OCI-LY7 (cell line): ENCODE data around the gene EP400. TPM values are rescaled to one million over a fixed set of nuclear protein-coding genes. Genes with fewer than 3 reads are reported as not detected.

Experiments used
- BruUV-seq: library from RNA; stranded (reverse); fragments of 400-500 nt; replicated peaks from 2 replicates; lab custom pipeline; 2021; lab: Mats Ljungman, UMichigan
- CTCF ChIA-PET: fragments of 300-600 bp; sonication (Branson Sonifier 250); formaldehyde crosslinking; loops from one replicate; lab custom pipeline; 2022; ENCODE audit warnings: antibody characterized with exemption; ENCODE audit not compliant: unreplicated experiment; lab: Charles Lee
- POLR2A ChIA-PET: fragments of 300-600 bp; sonication (Branson Sonifier 250); formaldehyde crosslinking; loops from one replicate; lab custom pipeline; 2022; ENCODE audit warnings: antibody characterized with exemption; lab: Charles Lee
- DNase-seq: peaks from one replicate; pipeline ENCODE4 v3.0.0-alpha.2; 2015; ENCODE audit warnings: low spot score
- H2AFZ ChIP-seq: fragments of 200-600 bp; sonication (generic), shearing (Covaris generic); 2 replicates; pipeline ENCODE4 v1.6.1; 2014; ENCODE audit warnings: mild to moderate bottlenecking, antibody characterized with exemption, low read length, moderate library complexity
- H3K27ac ChIP-seq: fragments of 200-600 bp; sonication (generic); 2 replicates; pipeline ENCODE4 v1.5.1; 2014; ENCODE audit warnings: mixed run types, low read depth, mild to moderate bottlenecking, moderate library complexity, low read length, inconsistent platforms; ENCODE audit not compliant: poor library complexity, severe bottlenecking
- H3K36me3 ChIP-seq: fragments of 200-600 bp; sonication (generic); 2 replicates; pipeline ENCODE4 v1.6.1; 2014; ENCODE audit warnings: mild to moderate bottlenecking, antibody characterized with exemption, low read length, moderate library complexity, mixed read lengths; ENCODE audit not compliant: insufficient read depth
- H3K4me1 ChIP-seq: fragments of 200-600 bp; sonication (generic); 2 replicates; pipeline ENCODE4 v1.5.1; 2014; ENCODE audit warnings: mild to moderate bottlenecking, low read length; ENCODE audit not compliant: insufficient read depth, poor library complexity, severe bottlenecking
- H3K4me2 ChIP-seq: fragments of 200-600 bp; sonication (generic); 2 replicates; pipeline ENCODE4 v1.6.1; 2014; ENCODE audit warnings: mild to moderate bottlenecking, low read length
- H3K4me3 ChIP-seq: fragments of 200-600 bp; sonication (generic); 2 replicates; pipeline ENCODE4 v1.5.1; 2014; ENCODE audit warnings: mild to moderate bottlenecking, low read depth, low read length; ENCODE audit not compliant: poor library complexity, severe bottlenecking
- H3K79me2 ChIP-seq: fragments of 200-600 bp; sonication (generic); 2 replicates; pipeline ENCODE4 v1.6.1; 2016; ENCODE audit warnings: low read depth, mild to moderate bottlenecking, low read length, moderate library complexity, mixed read lengths; ENCODE audit not compliant: insufficient read depth
- H3K9me2 ChIP-seq: fragments of 200-600 bp; sonication (generic); 2 replicates; pipeline ENCODE4 v1.6.1; 2016; ENCODE audit warnings: mild to moderate bottlenecking, low read length, mixed read lengths; ENCODE audit not compliant: insufficient read depth
- H3K9me3 ChIP-seq: fragments of 200-600 bp; sonication (generic); 2 replicates; pipeline ENCODE4 v1.6.1; 2014; ENCODE audit warnings: mild to moderate bottlenecking, mixed run types, low read length, mixed read lengths
- H4K20me1 ChIP-seq: fragments of 200-600 bp; sonication (generic); 2 replicates; pipeline ENCODE4 v1.6.1; 2014; ENCODE audit warnings: mild to moderate bottlenecking, antibody characterized with exemption, low read length, moderate library complexity, mixed read lengths; ENCODE audit not compliant: insufficient read depth
- EZH2phosphoT487 ChIP-seq: fragments of 200-600 bp; sonication (generic); IDR thresholded peaks from 2 replicates; pipeline ENCODE4 v1.6.1; 2018; ENCODE audit warnings: low read depth, borderline replicate concordance, mild to moderate bottlenecking, mixed run types, antibody characterized with exemption, low read length, moderate library complexity, mixed read lengths
- intact Hi-C: fragments of 100-400 bp; cut with micrococcal nuclease; formaldehyde crosslinking; loops from one replicate; pipeline ENCODE4 v1.10.0; 2022; ENCODE audit not compliant: unreplicated experiment
- total RNA-seq, 2 experiments: library from RNA; depleted of rRNA in 1 of 2; stranded (reverse); fragments of >200 nt in 1 of 2; shearing (Covaris generic) in 1 of 2; gene quantifications; 2 replicates each; pipeline ENCODE4 v1.2.3, GENCODE V29; 2014 to 2022
- TF ChIP-seq, protein P1 (sequence below): fragments of 200-600 bp; sonication (generic); conservative IDR thresholded peaks from 2 replicates; pipeline ENCODE4 v1.5.1; 2014; ENCODE audit warnings: mild to moderate bottlenecking, antibody characterized with exemption, low read length, moderate library complexity, mixed read lengths

The EP400 gene
- total RNA-seq, 2 experiments from 2014 or later: 20.7 to 56.2 TPM

DNA sequence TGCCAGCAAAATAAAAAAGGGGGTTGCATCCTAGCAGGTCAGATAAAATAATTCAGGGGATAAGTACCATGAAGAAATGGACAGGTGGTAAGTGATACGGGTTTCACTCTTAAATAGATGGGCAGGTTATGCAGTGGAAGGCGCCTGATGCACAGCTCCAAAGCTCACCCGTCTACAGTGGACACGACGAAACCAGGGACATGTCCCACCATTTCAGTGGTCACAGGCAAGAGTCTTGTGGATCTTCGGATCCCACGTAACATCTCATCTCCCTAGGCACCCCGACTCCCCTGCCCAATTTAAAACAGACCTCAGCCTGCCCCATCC is 133.8 kb downstream of the EP400 start:
- Histone ChIP-seq H3K4me3 (peak overlapping the region; percentile 91), H3K27ac (peak overlapping the region; percentile 30), H3K4me2 (peak overlapping the region; percentile 99), H3K9me2 (no peaks in the 10 kb centered on the region), H3K9me3 (no peaks in the 10 kb centered on the region), H2AFZ (peak overlapping the region; percentile 90), H4K20me1 (no peaks in the 10 kb centered on the region; the same call in 1 of the 2 replicates), H3K4me1 (peaks cover 29% of the 10 kb centered on the region), H3K79me2 (peaks cover 24% of the 10 kb centered on the region), H3K36me3 (peaks cover 29% of the 10 kb centered on the region)
- POLR2A ChIA-PET: interaction anchor here (1.1 kb wide), 1 partner anchor 13 kb away, joined by 4 read pairs; no protein-coding TSS in a partner anchor
- intact Hi-C loops: no loop called here
- CTCF ChIA-PET: no interaction called here
- TSS peak; percentile 95 for BruUV-seq
- no peak for DNase-seq
- TF ChIP-seq, protein P1, sequence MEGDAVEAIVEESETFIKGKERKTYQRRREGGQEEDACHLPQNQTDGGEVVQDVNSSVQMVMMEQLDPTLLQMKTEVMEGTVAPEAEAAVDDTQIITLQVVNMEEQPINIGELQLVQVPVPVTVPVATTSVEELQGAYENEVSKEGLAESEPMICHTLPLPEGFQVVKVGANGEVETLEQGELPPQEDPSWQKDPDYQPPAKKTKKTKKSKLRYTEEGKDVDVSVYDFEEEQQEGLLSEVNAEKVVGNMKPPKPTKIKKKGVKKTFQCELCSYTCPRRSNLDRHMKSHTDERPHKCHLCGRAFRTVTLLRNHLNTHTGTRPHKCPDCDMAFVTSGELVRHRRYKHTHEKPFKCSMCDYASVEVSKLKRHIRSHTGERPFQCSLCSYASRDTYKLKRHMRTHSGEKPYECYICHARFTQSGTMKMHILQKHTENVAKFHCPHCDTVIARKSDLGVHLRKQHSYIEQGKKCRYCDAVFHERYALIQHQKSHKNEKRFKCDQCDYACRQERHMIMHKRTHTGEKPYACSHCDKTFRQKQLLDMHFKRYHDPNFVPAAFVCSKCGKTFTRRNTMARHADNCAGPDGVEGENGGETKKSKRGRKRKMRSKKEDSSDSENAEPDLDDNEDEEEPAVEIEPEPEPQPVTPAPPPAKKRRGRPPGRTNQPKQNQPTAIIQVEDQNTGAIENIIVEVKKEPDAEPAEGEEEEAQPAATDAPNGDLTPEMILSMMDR: no peak
- no peak for TF ChIP-seq EZH2phosphoT487

DNA sequence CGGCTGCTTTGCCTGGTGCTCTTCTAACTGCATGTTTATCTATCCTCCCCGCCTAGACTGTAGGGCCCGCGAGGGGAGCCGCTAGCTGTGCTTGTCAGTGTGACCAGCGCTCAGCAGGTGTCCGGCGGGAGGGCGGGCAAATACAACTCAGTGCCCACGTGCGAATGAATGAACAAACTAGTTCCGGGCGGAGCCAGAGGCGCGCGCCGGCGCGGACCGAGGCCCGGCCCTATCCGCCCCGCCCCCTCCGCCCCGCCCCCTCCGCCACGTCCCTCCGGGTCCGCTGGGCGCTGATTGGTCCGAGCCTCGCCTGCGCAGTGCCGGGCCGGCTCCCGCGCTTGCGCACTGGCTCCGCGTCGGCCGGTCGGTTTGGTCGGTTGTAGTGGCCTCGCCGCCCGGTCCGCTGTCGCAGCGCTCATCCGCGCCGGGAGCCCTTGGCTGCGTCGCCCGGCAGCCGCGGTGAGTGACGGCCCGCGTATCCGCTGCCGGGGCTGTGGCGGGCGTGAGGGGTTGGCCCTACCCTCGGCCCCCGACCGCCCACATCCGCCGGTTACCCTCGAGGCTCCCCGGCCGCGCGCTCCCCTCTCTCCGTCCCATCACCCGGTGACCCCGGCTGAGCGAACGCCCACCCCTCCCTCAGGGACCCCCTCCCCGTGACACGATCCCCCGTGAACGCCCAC is 134.3 kb downstream of the EP400 start:
- TF ChIP-seq, protein P1: no peak
- TF ChIP-seq EZH2phosphoT487: no peak
- Histone ChIP-seq H3K9me3 (no peaks in the 10 kb centered on the region), H3K4me3 (peak overlapping the region; percentile 91), H4K20me1 (no peaks in the 10 kb centered on the region; the same call in 1 of the 2 replicates), H3K79me2 (peaks cover 29% of the 10 kb centered on the region), H3K9me2 (no peaks in the 10 kb centered on the region), H3K4me2 (peak overlapping the region; percentile 99), H2AFZ (peak overlapping the region; percentile 90), H3K27ac (peak overlapping the region; percentile 57), H3K4me1 (peaks cover 29% of the 10 kb centered on the region), H3K36me3 (peaks cover 28% of the 10 kb centered on the region)
- intact Hi-C loops: no loop called here
- DNase-seq: peak; percentile 91
- ChIA-PET CTCF (no interaction called here), POLR2A (interaction anchor here (1.1 kb wide), 1 partner anchor 14 kb away, joined by 4 read pairs; no protein-coding TSS in a partner anchor)
- BruUV-seq: no TSS peak
